ENCODE measurements around the gene MYRIP.

GRCh38 chr3:39915027-39915426 lies 105.6 kb downstream of the MYRIP start:
- TF ChIP-seq POLR2A (IDR thresholded peaks at IDR 0.05) (no peak), CTCF (IDR thresholded peaks at IDR 0.05) (no peak)

Data from suprapubic skin (tissue), 3 donors.